ENCODE results near the gene PON2. TPM values are rescaled to one million over a fixed set of nuclear protein-coding genes. Genes with fewer than 3 reads are reported as not detected.

The PON2 gene
- total and polyA plus RNA-seq, 2 of the 13 experiments (the other 11 are each of a cell fraction or from before 2014, with no cell fraction given), result 202 to 217 TPM

- H3K36me3 ChIP-seq (replicated peaks in 1 of 2; ENCODE audit: control insufficient read depth in 1 of 2, insufficient read depth in 2 of 2, low read length in 2 of 2), result no peaks in the 10 kb centered on the region
- H3K4me1 ChIP-seq (ENCODE audit: insufficient read depth, low read length), result peaks cover 35% of the 10 kb centered on the region
- H2AFZ ChIP-seq (ENCODE audit: low read length), result no peak overlapping the region
- H3K4me2 ChIP-seq (ENCODE audit: low read depth, low read length), result no peak overlapping the region
- no peak overlapping the region for H3K27ac ChIP-seq (ENCODE audit: extremely low read length, insufficient read depth, low read length)
- no peaks in the 10 kb centered on the region for H3K9me3 ChIP-seq (ENCODE audit: low read length)
- no peak for TF ChIP-seq EHMT2 (IDR thresholded peaks at IDR 0.05; ENCODE audit: borderline replicate concordance, low read depth, low read length)
- 0 out of 2 replicates have a peak, but pooled peaks have one; percentile 44 for TF ChIP-seq ATF7 (IDR thresholded peaks at IDR 0.05)
- TF ChIP-seq ATF7 (CRISPR knock-in tag; IDR thresholded peaks at IDR 0.05), result no peak
- ChIA-PET CTCF (ENCODE audit: low intra/inter-chr PET ratio, low total read pairs) (no interaction called here), POLR2A (no interaction called here)
- in situ Hi-C loops (cut with HindIII; ENCODE audit: extremely low pct_ligation_motif_present, low pct_unique_long_range_greater_than_20kb), result no loop called here
- H3K4me3 ChIP-seq (replicated peaks in 1 of 3; ENCODE audit: insufficient read depth in 1 of 3, low read depth in 2 of 3, low read length in 3 of 3), result no peak overlapping the region
- no peak for DNase-seq (ENCODE audit: low spot score)
- FAIRE-seq, result no peak
- intact Hi-C loops (cut with micrococcal nuclease; ENCODE audit: unreplicated experiment), result no loop called here
- no peak for ATAC-seq
- no peaks in the 10 kb centered on the region for H4K20me1 ChIP-seq (ENCODE audit: insufficient read depth, low read length)
- no peaks in the 10 kb centered on the region for H3K27me3 ChIP-seq (ENCODE audit: control insufficient read depth in 1 of 2, insufficient read depth in 2 of 2, low read length in 2 of 2)
- no TSS peak for BruUV-seq (replicated peaks)
- no peak overlapping the region for H3K9ac ChIP-seq (ENCODE audit: insufficient read depth, low read depth, low read length)
- H3K79me2 ChIP-seq (ENCODE audit: insufficient read depth, low read length), result no peaks in the 10 kb centered on the region
- WGBS (ENCODE audit: low lambda C conversion rate), result 78% methylated on average over 1 of the region's 1 CpG
Observed at GRCh38 chr7:95469187-95469586, 34.4 kb upstream of the PON2 start.

- Histone ChIP-seq H3K9me3 (ENCODE audit: low read length) (no peaks in the 10 kb centered on the region), H3K4me1 (ENCODE audit: insufficient read depth, low read length) (peaks cover 35% of the 10 kb centered on the region), H3K36me3 (replicated peaks in 1 of 2; ENCODE audit: control insufficient read depth in 1 of 2, insufficient read depth in 2 of 2, low read length in 2 of 2) (no peaks in the 10 kb centered on the region), H3K4me3 (replicated peaks in 1 of 3; ENCODE audit: insufficient read depth in 1 of 3, low read depth in 2 of 3, low read length in 3 of 3) (no peak overlapping the region), H3K9ac (ENCODE audit: insufficient read depth, low read depth, low read length) (no peak overlapping the region), H3K4me2 (ENCODE audit: low read depth, low read length) (no peak overlapping the region), H3K27ac (ENCODE audit: extremely low read length, insufficient read depth, low read length) (no peak overlapping the region), H3K79me2 (ENCODE audit: insufficient read depth, low read length) (no peaks in the 10 kb centered on the region), H3K27me3 (ENCODE audit: control insufficient read depth in 1 of 2, insufficient read depth in 2 of 2, low read length in 2 of 2) (no peaks in the 10 kb centered on the region), H4K20me1 (ENCODE audit: insufficient read depth, low read length) (no peaks in the 10 kb centered on the region), H2AFZ (ENCODE audit: low read length) (no peak overlapping the region)
- ATAC-seq, result no peak
- WGBS (ENCODE audit: low lambda C conversion rate), result 95% methylated on average over 1 of the region's 1 CpG
- FAIRE-seq, result no peak
- DNase-seq (ENCODE audit: low spot score), result no peak
- ChIA-PET POLR2A (no interaction called here), CTCF (ENCODE audit: low intra/inter-chr PET ratio, low total read pairs) (no interaction called here)
- no TSS peak for BruUV-seq (replicated peaks)
- in situ Hi-C loops (cut with HindIII; ENCODE audit: extremely low pct_ligation_motif_present, low pct_unique_long_range_greater_than_20kb), result no loop called here
- intact Hi-C loops (cut with micrococcal nuclease; ENCODE audit: unreplicated experiment), result no loop called here
- no peak for TF ChIP-seq ZNF720 (CRISPR knock-in tag; IDR thresholded peaks at IDR 0.05)
- TF ChIP-seq, protein P1, sequence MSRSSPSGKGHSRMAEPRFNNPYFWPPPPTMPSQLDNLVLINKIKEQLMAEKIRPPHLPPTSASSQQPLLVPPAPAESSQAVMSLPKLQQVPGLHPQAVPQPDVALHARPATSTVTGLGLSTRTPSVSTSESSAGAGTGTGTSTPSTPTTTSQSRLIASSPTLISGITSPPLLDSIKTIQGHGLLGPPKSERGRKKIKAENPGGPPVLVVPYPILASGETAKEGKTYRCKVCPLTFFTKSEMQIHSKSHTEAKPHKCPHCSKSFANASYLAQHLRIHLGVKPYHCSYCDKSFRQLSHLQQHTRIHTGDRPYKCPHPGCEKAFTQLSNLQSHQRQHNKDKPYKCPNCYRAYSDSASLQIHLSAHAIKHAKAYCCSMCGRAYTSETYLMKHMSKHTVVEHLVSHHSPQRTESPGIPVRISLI (CRISPR knock-in tag; IDR thresholded peaks at IDR 0.05; ENCODE audit: borderline replicate concordance), result no peak
- TF ChIP-seq, protein P2, sequence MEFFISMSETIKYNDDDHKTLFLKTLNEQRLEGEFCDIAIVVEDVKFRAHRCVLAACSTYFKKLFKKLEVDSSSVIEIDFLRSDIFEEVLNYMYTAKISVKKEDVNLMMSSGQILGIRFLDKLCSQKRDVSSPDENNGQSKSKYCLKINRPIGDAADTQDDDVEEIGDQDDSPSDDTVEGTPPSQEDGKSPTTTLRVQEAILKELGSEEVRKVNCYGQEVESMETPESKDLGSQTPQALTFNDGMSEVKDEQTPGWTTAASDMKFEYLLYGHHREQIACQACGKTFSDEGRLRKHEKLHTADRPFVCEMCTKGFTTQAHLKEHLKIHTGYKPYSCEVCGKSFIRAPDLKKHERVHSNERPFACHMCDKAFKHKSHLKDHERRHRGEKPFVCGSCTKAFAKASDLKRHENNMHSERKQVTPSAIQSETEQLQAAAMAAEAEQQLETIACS (CRISPR knock-in tag; IDR thresholded peaks at IDR 0.05), result no peak
- no peak for TF ChIP-seq ZBTB38 (CRISPR knock-in tag; IDR thresholded peaks at IDR 0.05)
- TF ChIP-seq ZNF549 (CRISPR knock-in tag; IDR thresholded peaks at IDR 0.05), result no peak
- TF ChIP-seq TOE1 (CRISPR knock-in tag; IDR thresholded peaks at IDR 0.05), result no peak
- no peak for TF ChIP-seq MIXL1 (CRISPR knock-in tag; IDR thresholded peaks at IDR 0.05)
- no peak for TF ChIP-seq XRCC5 (optimal IDR thresholded peaks at IDR 0.05; ENCODE audit: low read length)
- no peak for TF ChIP-seq TARDBP (CRISPR knock-in tag; IDR thresholded peaks at IDR 0.05)
- no peak for TF ChIP-seq ELF1 (CRISPR knock-in tag; IDR thresholded peaks at IDR 0.05)
- no peak for TF ChIP-seq TEAD2 (CRISPR knock-in tag; IDR thresholded peaks at IDR 0.05)
Observed at GRCh38 chr7:95467912-95468607, 33.2 kb upstream of the PON2 start.

Measured in HepG2 (cell line).